Measurements from ENCODE around the gene FREM1.

Gene FREM1

GRCh38 chr9:14706530-14707140 lies 203.6 kb downstream of the FREM1 start:
- Histone ChIP-seq H3K27me3 (ENCODE audit: insufficient read depth, poor library complexity, severe bottlenecking) (no peaks in the 10 kb centered on the region), H3K4me1 (ENCODE audit: insufficient read depth, poor library complexity, severe bottlenecking) (no peaks in the 10 kb centered on the region), H3K27ac (ENCODE audit: poor library complexity, severe bottlenecking) (no peak overlapping the region), H3K4me3 (ENCODE audit: severe bottlenecking) (no peak overlapping the region), H3K36me3 (ENCODE audit: low read depth) (no peaks in the 10 kb centered on the region), H3K9me3 (ENCODE audit: severe bottlenecking) (peaks cover 3% of the 10 kb centered on the region)
- no peak for ATAC-seq (ENCODE audit: low read depth)
- DNase-seq (ENCODE audit: low spot score) = no peak
- no peak for TF ChIP-seq CTCF (IDR thresholded peaks at IDR 0.05; ENCODE audit: poor library complexity, severe bottlenecking)

GRCh38 chr9:14705079-14705478 lies 205.1 kb downstream of the FREM1 start:
- no peaks in the 10 kb centered on the region for H3K36me3 ChIP-seq (ENCODE audit: low read depth)
- H3K9me3 ChIP-seq (ENCODE audit: severe bottlenecking) = peaks cover 3% of the 10 kb centered on the region
- no peak for ATAC-seq (ENCODE audit: low read depth)
- H3K27me3 ChIP-seq (ENCODE audit: insufficient read depth, poor library complexity, severe bottlenecking) = no peaks in the 10 kb centered on the region
- H3K4me1 ChIP-seq (ENCODE audit: insufficient read depth, poor library complexity, severe bottlenecking) = no peaks in the 10 kb centered on the region
- no peak for TF ChIP-seq CTCF (IDR thresholded peaks at IDR 0.05; ENCODE audit: poor library complexity, severe bottlenecking)
- no peak overlapping the region for H3K27ac ChIP-seq (ENCODE audit: poor library complexity, severe bottlenecking)
- no peak for DNase-seq (ENCODE audit: low spot score)
- H3K4me3 ChIP-seq (ENCODE audit: severe bottlenecking) = no peak overlapping the region

DNA sequence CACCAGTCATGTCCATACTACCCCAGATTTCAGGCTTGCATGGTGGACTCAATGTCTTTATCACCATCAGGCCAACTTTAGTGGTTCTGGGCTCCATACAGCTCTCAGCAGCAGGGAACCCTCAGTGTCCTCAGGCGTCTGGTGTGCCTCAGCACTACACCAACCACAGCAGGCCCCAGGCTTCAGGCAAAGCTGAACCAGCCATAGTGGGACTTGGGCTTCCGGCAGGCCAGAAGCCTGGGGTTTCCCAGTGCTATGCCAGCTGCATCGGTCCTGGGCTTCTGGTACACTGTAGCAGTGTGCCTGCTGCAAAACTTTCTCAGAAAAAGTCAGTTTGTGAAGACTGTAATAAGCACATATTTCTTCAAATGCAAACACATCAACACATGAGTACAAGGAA lies 205.9 kb downstream of the FREM1 start:
- Histone ChIP-seq H3K36me3 (ENCODE audit: low read depth) (no peaks in the 10 kb centered on the region), H3K27me3 (ENCODE audit: insufficient read depth, poor library complexity, severe bottlenecking) (peaks cover 2% of the 10 kb centered on the region), H3K4me1 (ENCODE audit: insufficient read depth, poor library complexity, severe bottlenecking) (no peaks in the 10 kb centered on the region), H3K9me3 (ENCODE audit: severe bottlenecking) (peaks cover 3% of the 10 kb centered on the region), H3K4me3 (ENCODE audit: severe bottlenecking) (no peak overlapping the region), H3K27ac (ENCODE audit: poor library complexity, severe bottlenecking) (no peak overlapping the region)
- ATAC-seq (ENCODE audit: low read depth) (no peak), DNase-seq (ENCODE audit: low spot score) (no peak)
- TF ChIP-seq CTCF (IDR thresholded peaks at IDR 0.05; ENCODE audit: poor library complexity, severe bottlenecking) = no peak

- H3K36me3 ChIP-seq (ENCODE audit: low read depth) = no peaks in the 10 kb centered on the region
- TF ChIP-seq CTCF (IDR thresholded peaks at IDR 0.05; ENCODE audit: poor library complexity, severe bottlenecking) = no peak
- ATAC-seq (ENCODE audit: low read depth) (no peak), DNase-seq (ENCODE audit: low spot score) (no peak)
- H3K27ac ChIP-seq (ENCODE audit: poor library complexity, severe bottlenecking) = no peak overlapping the region
- peaks cover 4% of the 10 kb centered on the region for H3K27me3 ChIP-seq (ENCODE audit: insufficient read depth, poor library complexity, severe bottlenecking)
- no peak overlapping the region for H3K4me3 ChIP-seq (ENCODE audit: severe bottlenecking)
- no peaks in the 10 kb centered on the region for H3K4me1 ChIP-seq (ENCODE audit: insufficient read depth, poor library complexity, severe bottlenecking)
- H3K9me3 ChIP-seq (ENCODE audit: severe bottlenecking) = peaks cover 3% of the 10 kb centered on the region
These were observed 208.0 kb downstream of the FREM1 start for GRCh38 chr9:14702200-14702720.

DNA sequence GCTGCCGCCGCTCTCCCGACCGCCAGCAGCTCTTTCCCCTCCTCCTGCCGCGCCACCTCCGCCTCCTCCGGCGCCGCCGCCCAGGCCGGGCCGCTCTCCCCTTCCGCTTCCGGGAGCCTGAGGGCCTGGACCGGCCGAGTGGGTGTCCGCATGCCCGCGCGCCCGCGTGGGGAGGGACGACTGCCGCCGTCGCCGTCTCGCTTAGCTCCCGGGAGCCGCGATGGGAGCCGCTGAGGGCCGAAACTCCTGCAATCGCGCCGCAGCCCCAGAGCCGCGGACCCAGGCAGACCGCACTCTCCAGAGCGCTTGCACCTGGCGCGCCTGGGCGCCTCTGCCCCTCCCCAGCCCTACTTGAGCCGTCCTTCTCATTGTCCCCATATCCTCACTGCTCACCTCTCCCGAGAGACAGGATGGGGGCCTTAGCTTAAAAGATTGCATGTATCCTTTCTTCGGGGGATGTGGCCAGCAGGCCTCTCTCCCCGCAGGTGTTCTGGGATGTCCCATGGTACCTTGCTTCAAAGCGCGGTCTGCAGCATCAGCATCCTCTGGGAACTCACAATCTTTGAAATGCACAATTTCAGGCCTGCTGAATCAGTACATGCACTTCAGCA lies 216.9 kb downstream of the FREM1 start, which contains the start of gene ZDHHC21:
ZDHHC21 (minus strand) TSS at position 182 of the 611 bp plus-strand sequence. CDS start 19,092 bp downstream, outside the sequence.
- peaks cover 9% of the 10 kb centered on the region for H3K36me3 ChIP-seq (ENCODE audit: low read depth)
- ATAC-seq (ENCODE audit: low read depth) (peak; percentile 89), DNase-seq (ENCODE audit: low spot score) (peak; percentile 65)
- H3K27ac ChIP-seq (ENCODE audit: poor library complexity, severe bottlenecking) = no peak within 1 kb of the TSS
- peak within 1 kb of the TSS; percentile 54 for H3K4me3 ChIP-seq (ENCODE audit: severe bottlenecking)
- no peak for TF ChIP-seq CTCF (IDR thresholded peaks at IDR 0.05; ENCODE audit: poor library complexity, severe bottlenecking)
- H3K4me1 ChIP-seq (ENCODE audit: insufficient read depth, poor library complexity, severe bottlenecking) = peaks cover 15% of the 10 kb centered on the region
- no peaks in the 10 kb centered on the region for H3K9me3 ChIP-seq (ENCODE audit: severe bottlenecking)
- no peaks in the 10 kb centered on the region for H3K27me3 ChIP-seq (ENCODE audit: insufficient read depth, poor library complexity, severe bottlenecking)

Measured in RWPE2 (cell line).